Spinal cord (tissue), 10 donors: ENCODE results near the gene PTPN2. TPM values are rescaled to one million over a fixed set of nuclear protein-coding genes. Genes with fewer than 3 reads are reported as not detected.

Experiments
- DNase-seq, 6 donors: peaks; one replicate each; pipeline versions ENCODE4 v3.0.0 to v3.0.0-alpha.2; 2013 to 2015; ENCODE audit warnings: low spot score in 6 of 6, low read depth in 4 of 6
- H3K27ac ChIP-seq: one replicate; pipeline ENCODE4 v1.5.1; 2013; ENCODE audit warnings: low read depth, low read length, control low read depth
- H3K27me3 ChIP-seq: one replicate; pipeline ENCODE4 v1.6.1; 2013; ENCODE audit warnings: low read length; ENCODE audit not compliant: control insufficient read depth, insufficient read depth
- H3K36me3 ChIP-seq: one replicate; pipeline ENCODE4 v1.6.1; 2013; ENCODE audit warnings: low read length; ENCODE audit not compliant: control insufficient read depth, insufficient read depth
- H3K4me1 ChIP-seq: one replicate; pipeline ENCODE4 v1.6.1; 2013; ENCODE audit warnings: low read length; ENCODE audit not compliant: control insufficient read depth, insufficient read depth
- H3K4me3 ChIP-seq: one replicate; pipeline ENCODE4 v1.5.1; 2013; ENCODE audit warnings: low read depth, low read length, control low read depth
- H3K9me3 ChIP-seq: one replicate; pipeline ENCODE4 v1.6.1; 2013; ENCODE audit warnings: low read length; ENCODE audit not compliant: control insufficient read depth, insufficient read depth
- WGBS: methylation state at CpG from one replicate; pipeline ENCODE4 v1.1.5; 2013; ENCODE audit warnings: missing lambda C conversion rate; ENCODE audit not compliant: insufficient coverage; 5-methylcytosine and 5-hydroxymethylcytosine counted together
- polyA plus RNA-seq, 2 donors: library from polyadenylated mRNA; unstranded; fragments of 120-200 nt; gene quantifications; one replicate each; pipeline ENCODE4 v1.2.1, GENCODE V29; 2013; ENCODE audit not compliant: insufficient read length in 2 of 2
- total RNA-seq, 2 donors: library from RNA; depleted of rRNA in 1 of 2; stranded (reverse); fragments of 120-200 nt in 1 of 2; fragments of >200 nt in 1 of 2; gene quantifications; one replicate each; pipeline versions ENCODE4 v1.2.3 to v1.2.4, GENCODE V29; 2013 to 2014
- donor health status: healthy.

The PTPN2 gene
- total and polyA plus RNA-seq, 4 donors: 28.4 to 40.9 (median 31.3) TPM

DNA sequence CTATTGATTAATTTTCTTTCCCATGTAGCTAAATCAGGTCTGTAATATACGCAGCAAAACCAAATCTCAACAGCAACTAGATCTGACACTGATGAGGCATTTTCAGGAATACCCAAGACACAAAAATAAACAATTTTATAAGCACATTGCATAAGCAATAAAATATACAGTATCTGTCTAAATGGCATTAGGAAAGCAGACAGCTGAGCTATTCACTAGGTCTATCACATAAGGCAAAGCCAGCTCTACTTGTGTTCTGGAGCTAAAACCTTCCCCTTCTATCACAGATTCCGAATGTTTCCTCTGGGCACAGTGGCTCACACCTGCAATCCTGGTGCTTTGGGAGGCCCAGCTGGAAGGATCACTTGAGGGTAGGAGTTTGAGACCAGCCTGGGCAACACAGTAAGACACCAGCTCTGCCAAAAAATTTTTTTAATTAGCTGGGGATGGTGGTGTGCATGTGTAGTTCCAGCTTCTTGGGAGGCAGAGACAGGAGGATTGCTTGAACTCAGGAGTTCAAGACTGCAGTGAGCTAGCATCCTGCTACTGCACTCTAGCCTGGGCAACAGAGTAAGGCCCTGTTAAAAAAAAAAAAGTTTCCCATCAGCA, 21.1 kb downstream of the PTPN2 start:
- Histone ChIP-seq H3K9me3 (no peaks in the 10 kb centered on the region), H3K27me3 (no peaks in the 10 kb centered on the region), H3K36me3 (no peaks in the 10 kb centered on the region), H3K4me3 (no peak overlapping the region), H3K27ac (no peak overlapping the region), H3K4me1 (no peaks in the 10 kb centered on the region)
- DNase-seq: peak in 1 of 6 donors; percentile 16
- no CpG with 5 or more reads among the region's 2 CpGs for WGBS

DNA sequence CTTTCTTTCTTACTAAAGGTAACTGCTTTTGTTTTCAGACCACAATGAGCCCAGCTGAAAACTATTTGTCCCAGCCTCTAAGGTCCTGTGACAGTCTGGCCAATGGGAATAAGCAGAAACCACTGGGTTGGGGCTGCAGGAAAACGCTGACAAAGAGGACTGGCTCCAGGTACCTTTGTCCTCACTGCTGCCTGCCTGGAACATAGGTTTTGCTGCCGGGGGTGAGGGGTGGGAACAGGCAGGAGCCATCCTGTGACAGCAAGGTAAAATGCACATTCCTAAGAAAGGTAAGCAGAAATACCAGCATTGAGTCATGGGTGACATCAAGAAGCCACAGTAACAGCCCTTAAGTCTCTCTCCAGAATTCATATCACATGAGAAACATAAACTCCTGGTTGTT, 21.6 kb downstream of the PTPN2 start:
- H3K27ac ChIP-seq: no peak overlapping the region
- H3K4me3 ChIP-seq: no peak overlapping the region
- no peaks in the 10 kb centered on the region for H3K36me3 ChIP-seq
- H3K27me3 ChIP-seq: no peaks in the 10 kb centered on the region
- 29% methylated on average over 2 of the region's 2 CpGs for WGBS
- DNase-seq: peak in 1 of 6 donors; percentile 11
- no peaks in the 10 kb centered on the region for H3K4me1 ChIP-seq
- no peaks in the 10 kb centered on the region for H3K9me3 ChIP-seq

- Histone ChIP-seq H3K36me3 (no peaks in the 10 kb centered on the region), H3K9me3 (no peaks in the 10 kb centered on the region), H3K27ac (no peak overlapping the region), H3K4me1 (no peaks in the 10 kb centered on the region), H3K4me3 (no peak overlapping the region), H3K27me3 (no peaks in the 10 kb centered on the region)
- WGBS: no CpG with 5 or more reads among the region's 1 CpG
- DNase-seq: no peak
Observed at GRCh38 chr18:12861637-12862036, 22.4 kb downstream of the PTPN2 start.

- no peaks in the 10 kb centered on the region for H3K4me1 ChIP-seq
- WGBS: 100% methylated on average over 11 of the region's 11 CpGs
- peaks cover 3% of the 10 kb centered on the region for H3K36me3 ChIP-seq
- H3K4me3 ChIP-seq: no peak overlapping the region
- DNase-seq: no peak
- no peak overlapping the region for H3K27ac ChIP-seq
- no peaks in the 10 kb centered on the region for H3K27me3 ChIP-seq
- no peaks in the 10 kb centered on the region for H3K9me3 ChIP-seq
Observed at GRCh38 chr18:12860530-12860929, 23.5 kb downstream of the PTPN2 start.

DNA sequence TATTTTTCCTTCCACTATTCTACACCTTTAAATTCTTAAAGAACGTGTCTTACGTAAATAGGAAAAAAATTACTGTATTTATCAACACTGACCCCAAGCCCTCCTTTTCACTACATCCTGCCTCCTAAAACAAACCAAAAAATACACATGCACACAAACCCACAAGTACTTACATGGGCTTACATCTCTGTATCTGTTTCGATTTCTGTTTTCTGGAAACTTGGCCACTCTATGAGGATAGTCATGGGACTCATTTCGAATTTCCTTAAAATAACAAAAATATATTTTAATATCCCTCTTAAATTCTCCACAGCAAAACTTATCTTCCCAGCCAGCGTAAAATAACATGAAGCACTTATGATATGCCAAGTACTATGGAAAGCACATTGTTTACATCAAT, 25.0 kb downstream of the PTPN2 start:
- Histone ChIP-seq H3K4me3 (no peak overlapping the region), H3K9me3 (no peaks in the 10 kb centered on the region), H3K4me1 (no peaks in the 10 kb centered on the region), H3K27ac (no peak overlapping the region), H3K27me3 (no peaks in the 10 kb centered on the region), H3K36me3 (peaks cover 3% of the 10 kb centered on the region)
- 100% methylated on average over 1 of the region's 5 CpGs for WGBS
- no peak for DNase-seq

DNA sequence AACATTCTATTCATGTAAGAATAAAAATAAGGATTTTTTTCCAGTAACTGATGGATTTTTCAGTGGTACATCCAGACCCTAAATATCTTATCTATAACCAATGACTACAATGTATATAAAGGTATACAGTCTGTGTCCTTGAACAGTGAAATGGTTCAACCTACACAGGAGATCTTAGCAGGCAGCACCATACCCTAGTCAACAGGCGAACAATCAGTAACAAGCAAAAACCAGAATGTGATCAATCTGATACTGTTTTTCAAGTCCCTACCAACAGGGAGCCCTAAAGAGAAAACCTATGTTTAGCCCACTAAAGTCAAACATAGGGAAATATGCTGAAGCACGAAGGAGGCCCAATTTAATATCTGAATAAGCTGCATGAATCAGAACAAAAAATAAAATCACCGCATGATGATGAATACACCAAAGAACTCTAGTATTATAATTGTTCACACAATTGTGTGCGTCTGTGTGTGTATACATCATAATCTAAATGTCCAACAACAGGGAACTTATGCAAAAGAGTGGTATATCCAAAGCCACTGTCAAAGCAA, 26.0 kb downstream of the PTPN2 start:
- DNase-seq: no peak
- Histone ChIP-seq H3K27ac (no peak overlapping the region), H3K36me3 (peaks cover 5% of the 10 kb centered on the region), H3K27me3 (no peaks in the 10 kb centered on the region), H3K4me3 (no peak overlapping the region), H3K4me1 (no peaks in the 10 kb centered on the region), H3K9me3 (no peaks in the 10 kb centered on the region)
- WGBS: 100% methylated on average over 1 of the region's 4 CpGs

GRCh38 chr18:12857215-12857905, 26.7 kb downstream of the PTPN2 start:
- no peaks in the 10 kb centered on the region for H3K4me1 ChIP-seq
- no peaks in the 10 kb centered on the region for H3K27me3 ChIP-seq
- peaks cover 5% of the 10 kb centered on the region for H3K36me3 ChIP-seq
- H3K9me3 ChIP-seq: no peaks in the 10 kb centered on the region
- H3K27ac ChIP-seq: no peak overlapping the region
- no peak for DNase-seq
- WGBS: 100% methylated on average over 1 of the region's 6 CpGs
- no peak overlapping the region for H3K4me3 ChIP-seq

DNA sequence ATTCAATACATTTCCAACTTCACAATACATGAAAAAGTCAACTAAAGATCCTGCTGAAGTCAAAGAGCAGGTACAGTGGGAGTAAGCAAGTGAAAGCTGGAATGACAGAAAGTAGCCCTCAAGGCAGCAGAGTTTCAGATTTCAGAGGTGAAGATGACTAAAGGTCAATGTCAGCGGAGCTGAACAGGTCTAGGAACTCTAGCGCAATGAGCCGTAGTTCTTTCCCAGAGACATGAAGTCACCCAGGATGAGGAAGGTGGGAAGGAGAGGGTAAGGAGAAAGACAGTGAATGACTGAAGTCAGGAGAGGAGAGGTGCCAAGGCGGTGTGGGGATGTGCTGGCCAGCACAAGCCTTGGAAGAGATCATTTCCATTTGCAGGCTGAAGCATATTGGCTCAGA, 28.1 kb downstream of the PTPN2 start:
- H3K36me3 ChIP-seq: peaks cover 5% of the 10 kb centered on the region
- H3K27ac ChIP-seq: no peak overlapping the region
- no peaks in the 10 kb centered on the region for H3K9me3 ChIP-seq
- no peaks in the 10 kb centered on the region for H3K27me3 ChIP-seq
- WGBS: 99% methylated on average over 4 of the region's 4 CpGs
- H3K4me1 ChIP-seq: no peaks in the 10 kb centered on the region
- no peak for DNase-seq
- H3K4me3 ChIP-seq: no peak overlapping the region

- Histone ChIP-seq H3K27ac (no peak overlapping the region), H3K4me3 (no peak overlapping the region), H3K27me3 (no peaks in the 10 kb centered on the region), H3K9me3 (no peaks in the 10 kb centered on the region), H3K36me3 (peaks cover 5% of the 10 kb centered on the region), H3K4me1 (no peaks in the 10 kb centered on the region)
- 100% methylated on average over 2 of the region's 7 CpGs for WGBS
- DNase-seq: peak in 1 of 6 donors; percentile 76
Observed at GRCh38 chr18:12852566-12853315, 31.3 kb downstream of the PTPN2 start.
